ENCODE measurements around the gene PKMYT1.
A peak's percentile ranks its signal among the peaks of the same experiment; 100 is the strongest.

The PKMYT1 gene

GRCh38 chr16:2992383-2993081, 12.3 kb upstream of the PKMYT1 start:
- no peak for DNase-seq

- DNase-seq = no peak
Observed at GRCh38 chr16:2991566-2992261, 11.5 kb upstream of the PKMYT1 start.

GRCh38 chr16:2990891-2991290, 10.6 kb upstream of the PKMYT1 start:
- no peak for DNase-seq

GRCh38 chr16:2988590-2989099, 8.4 kb upstream of the PKMYT1 start:
- no peak for DNase-seq

- DNase-seq = no peak
Observed at GRCh38 chr16:2987833-2988232, 7.6 kb upstream of the PKMYT1 start.

GRCh38 chr16:2987286-2987685, 7.0 kb upstream of the PKMYT1 start:
- DNase-seq = no peak

GRCh38 chr16:2986623-2987188, 6.5 kb upstream of the PKMYT1 start:
- no peak for DNase-seq

GRCh38 chr16:2985893-2986355, 5.7 kb upstream of the PKMYT1 start:
- no peak for DNase-seq

GRCh38 chr16:2985462-2985861, 5.2 kb upstream of the PKMYT1 start:
- DNase-seq = no peak

- DNase-seq = peak; percentile 78
Observed at GRCh38 chr16:2983706-2984136, 3.5 kb upstream of the PKMYT1 start.

- no peak for DNase-seq
Observed at GRCh38 chr16:2982402-2982801, 2.2 kb upstream of the PKMYT1 start.

GRCh38 chr16:2981899-2982250, 1.6 kb upstream of the PKMYT1 start:
- no peak for DNase-seq

GRCh38 chr16:2981177-2981898, 1.1 kb upstream of the PKMYT1 start:
- no peak for DNase-seq

GRCh38 chr16:2979669-2980226, 498 bp downstream of the PKMYT1 start:
- DNase-seq = no peak

GRCh38 chr16:2977440-2977839, 2.8 kb downstream of the PKMYT1 start:
- DNase-seq = no peak

GRCh38 chr16:2976673-2977072, 3.6 kb downstream of the PKMYT1 start:
- no peak for DNase-seq

- no peak for DNase-seq
Observed at GRCh38 chr16:2976201-2976600, 4.0 kb downstream of the PKMYT1 start.

GRCh38 chr16:2975161-2975795, 5.0 kb downstream of the PKMYT1 start:
- no peak for DNase-seq

- DNase-seq = no peak
Observed at GRCh38 chr16:2974319-2975056, 5.8 kb downstream of the PKMYT1 start.

- no peak for DNase-seq
Observed at GRCh38 chr16:2973605-2974318, 6.5 kb downstream of the PKMYT1 start.

- no peak for DNase-seq
Observed at GRCh38 chr16:2973093-2973492, 7.2 kb downstream of the PKMYT1 start.
